B cell (primary cell): ENCODE measurements around the gene TRHDE. TPM values are rescaled to one million over a fixed set of nuclear protein-coding genes. Genes with fewer than 3 reads are reported as not detected.

Source experiments
- ATAC-seq: fragments of 200-7000 bp; cut with Tn5 transposase; one replicate; pipeline ENCODE4 v1.10.0; 2021; ENCODE audit warnings: low read depth, mild to moderate bottlenecking, moderate number of reproducible peaks, moderate library complexity
- CTCF ChIA-PET: fragments of 350-600 bp; sonication (Branson Sonifier 250); formaldehyde crosslinking; loops from one replicate; lab custom pipeline; 2021; ENCODE audit warnings: antibody characterized with exemption, inconsistent platforms; lab: Charles Lee
- POLR2A ChIA-PET: fragments of 350-600 bp; sonication (Branson Sonifier 250); formaldehyde crosslinking; loops from one replicate; lab custom pipeline; 2021; ENCODE audit warnings: antibody characterized with exemption; lab: Charles Lee
- DNase-seq: peaks from one replicate; pipeline ENCODE4 v3.0.0; 2013
- H2AFZ ChIP-seq: 2 replicates; pipeline ENCODE4 v1.6.1; 2012; ENCODE audit warnings: mild to moderate bottlenecking, low read depth, low read length; ENCODE audit not compliant: insufficient read depth, poor library complexity, severe bottlenecking
- H3K27ac ChIP-seq, 2 donors: 1 replicate in 1 of 2; 2 replicates in 1 of 2; pipeline ENCODE4 v1.5.1; 2012 to 2013; ENCODE audit warnings: low read length in 2 of 2, mild to moderate bottlenecking in 2 of 2, moderate library complexity in 1 of 2
- H3K27me3 ChIP-seq, 4 experiments: fragments of 200-600 bp in 1 of 4; sonication (generic) in 1 of 4; replicated peaks in 1 of 4; 1 replicate in 2 of 4; 2 replicates in 2 of 4; pipeline versions ENCODE4 v1.6.1 to v1.7.0; 2013 to 2016; ENCODE audit warnings: low read length in 3 of 4, mild to moderate bottlenecking in 2 of 4, mixed read lengths in 1 of 4, moderate library complexity in 1 of 4; ENCODE audit not compliant: insufficient read depth in 4 of 4, control insufficient read depth in 3 of 4; ENCODE audit errors: control extremely low read depth in 1 of 4
- H3K36me3 ChIP-seq, 2 experiments: replicated peaks in 1 of 2; 1 replicate in 1 of 2; 2 replicates in 1 of 2; pipeline versions ENCODE4 v1.6.1 to v1.7.1; 2013; ENCODE audit warnings: low read length in 1 of 2; ENCODE audit not compliant: insufficient read depth in 2 of 2, control insufficient read depth in 1 of 2; ENCODE audit errors: control extremely low read depth in 1 of 2, extremely low read depth in 1 of 2
- H3K4me1 ChIP-seq, 2 donors: fragments of 200-600 bp in 1 of 2; sonication (generic) in 1 of 2; 1 replicate in 1 of 2; 2 replicates in 1 of 2; pipeline versions ENCODE4 v1.5.1 to v1.6.1; 2013 to 2017; ENCODE audit warnings: low read length in 2 of 2; ENCODE audit not compliant: control insufficient read depth in 2 of 2, insufficient read depth in 2 of 2
- H3K4me2 ChIP-seq: replicated peaks from 2 replicates; pipeline ENCODE3; 2012; ENCODE audit warnings: mild to moderate bottlenecking, low read depth, low read length; ENCODE audit not compliant: poor library complexity, severe bottlenecking
- H3K4me3 ChIP-seq, 5 experiments: fragments of 200-600 bp in 1 of 5; sonication (generic) in 1 of 5; 1 replicate in 3 of 5; 2 replicates in 2 of 5; pipeline versions ENCODE4 v1.5.1 to v1.7.0; 2011 to 2016; ENCODE audit warnings: low read length in 4 of 5, mild to moderate bottlenecking in 4 of 5, low read depth in 2 of 5, control low read depth in 1 of 5, moderate library complexity in 1 of 5; ENCODE audit not compliant: insufficient read depth in 1 of 5; ENCODE audit errors: control extremely low read depth in 1 of 5, extremely low read depth in 1 of 5
- H3K79me2 ChIP-seq: fragments of 200-600 bp; sonication (generic); one replicate; pipeline ENCODE4 v1.6.0; 2016; ENCODE audit warnings: low read length; ENCODE audit not compliant: control insufficient read depth, insufficient read depth
- H3K9ac ChIP-seq: fragments of 200-600 bp; sonication (generic); 2 replicates; pipeline ENCODE4 v1.6.1; 2017; ENCODE audit warnings: mild to moderate bottlenecking, low read length, moderate library complexity
- H3K9me3 ChIP-seq, 3 donors: one replicate each; pipeline versions ENCODE4 v1.6.1 to v1.7.1; 2013; ENCODE audit warnings: low read length in 2 of 3; ENCODE audit not compliant: control insufficient read depth in 2 of 3, insufficient read depth in 1 of 3; ENCODE audit errors: control extremely low read depth in 1 of 3
- H4K20me1 ChIP-seq: 2 replicates; pipeline ENCODE4 v1.6.0; 2012; ENCODE audit warnings: mild to moderate bottlenecking, low read length; ENCODE audit not compliant: insufficient read depth, control insufficient read depth, poor library complexity, severe bottlenecking
- H3K27ac Mint-ChIP-seq: one replicate; pipeline ENCODE4 v1.8.0; 2021; ENCODE audit warnings: mixed read lengths
- H3K27me3 Mint-ChIP-seq: one replicate; pipeline ENCODE4 v1.8.0; 2021; ENCODE audit warnings: mixed read lengths
- H3K4me1 Mint-ChIP-seq: one replicate; pipeline ENCODE4 v1.8.0; 2021; ENCODE audit warnings: mixed read lengths
- H3K4me3 Mint-ChIP-seq: one replicate; pipeline ENCODE4 v1.8.0; 2021; ENCODE audit warnings: mixed read lengths
- H3K9me3 Mint-ChIP-seq: one replicate; pipeline ENCODE4 v1.8.0; 2022; ENCODE audit warnings: mixed read lengths; ENCODE audit not compliant: insufficient read depth
- EZH2 ChIP-seq: IDR thresholded peaks from 2 replicates; pipeline ENCODE4 v1.6.1; 2012; ENCODE audit warnings: borderline replicate concordance, low read depth, mild to moderate bottlenecking, moderate library complexity, low read length; ENCODE audit not compliant: insufficient read depth, poor library complexity, severe bottlenecking
- WGBS: methylation state at CpG from one replicate; pipeline ENCODE4 v1.1.5; 2013; ENCODE audit warnings: missing lambda C conversion rate; ENCODE audit not compliant: insufficient coverage; 5-methylcytosine and 5-hydroxymethylcytosine counted together
- intact Hi-C: fragments of 100-400 bp; cut with micrococcal nuclease; formaldehyde crosslinking; loops from one replicate; pipeline ENCODE4 v1.10.0; 2022
- polyA plus RNA-seq: library from polyadenylated mRNA; depleted of rRNA; stranded (reverse); fragments of >200 nt; gene quantifications from 2 replicates; pipeline ENCODE4 v1.2.3, GENCODE V29; 2012
- total RNA-seq, 2 donors: library from RNA; stranded (reverse); fragments of 120-200 nt in 1 of 2; gene quantifications; 1 replicate in 1 of 2; 2 replicates in 1 of 2; pipeline versions ENCODE4 v1.2.3 to v1.2.4, GENCODE V29; 2013 to 2022
- TF ChIP-seq, protein P1 (sequence below): fragments of 200-600 bp; IDR thresholded peaks from one replicate; pipeline ENCODE4 v1.8.0; 2022; ENCODE audit warnings: antibody characterized with exemption, mild to moderate bottlenecking

The TRHDE gene
- total and polyA plus RNA-seq, 2 donors (not counting 1 experiment from before 2014, with no cell fraction given) = not detected

DNA sequence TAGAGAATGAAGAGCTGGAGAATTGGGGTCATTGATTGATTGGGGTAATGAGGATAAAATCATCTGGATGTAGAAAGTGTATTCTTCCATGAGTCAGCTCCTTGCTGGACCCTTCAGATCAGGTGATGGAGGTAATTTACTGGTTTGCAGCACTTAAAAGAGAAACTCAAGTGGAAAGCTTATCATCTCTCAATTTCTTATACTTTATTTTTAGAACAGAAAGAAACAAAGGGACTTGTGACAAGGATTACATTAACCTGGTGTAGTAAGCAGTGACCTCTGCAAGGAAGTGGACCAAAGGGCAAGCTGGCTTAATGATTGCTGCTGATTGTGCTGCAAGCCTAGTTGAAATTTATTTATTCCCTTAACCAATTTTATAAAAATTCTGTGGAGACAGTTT lies 405.0 kb downstream of the TRHDE start:
- Histone ChIP-seq H3K27ac (no peak overlapping the region), H3K4me1 (no peaks in the 10 kb centered on the region), H3K79me2 (no peaks in the 10 kb centered on the region), H4K20me1 (no peaks in the 10 kb centered on the region), H2AFZ (no peak overlapping the region), H3K27me3 (no peaks in the 10 kb centered on the region), H3K36me3 (no peaks in the 10 kb centered on the region), H3K9ac (no peak overlapping the region), H3K4me3 (no peak overlapping the region), H3K9me3 (no peaks in the 10 kb centered on the region), H3K4me2 (no peak overlapping the region)
- Mint-ChIP-seq H3K4me1 (peaks cover 4% of the 10 kb centered on the region), H3K27ac (no peak overlapping the region), H3K9me3 (no peaks in the 10 kb centered on the region), H3K4me3 (no peak overlapping the region), H3K27me3 (no peaks in the 10 kb centered on the region)
- ChIA-PET CTCF (no interaction called here), POLR2A (no interaction called here)
- ATAC-seq (no peak), DNase-seq (no peak)
- TF ChIP-seq, protein P1, sequence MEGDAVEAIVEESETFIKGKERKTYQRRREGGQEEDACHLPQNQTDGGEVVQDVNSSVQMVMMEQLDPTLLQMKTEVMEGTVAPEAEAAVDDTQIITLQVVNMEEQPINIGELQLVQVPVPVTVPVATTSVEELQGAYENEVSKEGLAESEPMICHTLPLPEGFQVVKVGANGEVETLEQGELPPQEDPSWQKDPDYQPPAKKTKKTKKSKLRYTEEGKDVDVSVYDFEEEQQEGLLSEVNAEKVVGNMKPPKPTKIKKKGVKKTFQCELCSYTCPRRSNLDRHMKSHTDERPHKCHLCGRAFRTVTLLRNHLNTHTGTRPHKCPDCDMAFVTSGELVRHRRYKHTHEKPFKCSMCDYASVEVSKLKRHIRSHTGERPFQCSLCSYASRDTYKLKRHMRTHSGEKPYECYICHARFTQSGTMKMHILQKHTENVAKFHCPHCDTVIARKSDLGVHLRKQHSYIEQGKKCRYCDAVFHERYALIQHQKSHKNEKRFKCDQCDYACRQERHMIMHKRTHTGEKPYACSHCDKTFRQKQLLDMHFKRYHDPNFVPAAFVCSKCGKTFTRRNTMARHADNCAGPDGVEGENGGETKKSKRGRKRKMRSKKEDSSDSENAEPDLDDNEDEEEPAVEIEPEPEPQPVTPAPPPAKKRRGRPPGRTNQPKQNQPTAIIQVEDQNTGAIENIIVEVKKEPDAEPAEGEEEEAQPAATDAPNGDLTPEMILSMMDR = no peak
- no peak for TF ChIP-seq EZH2
- intact Hi-C loops = no loop called here

DNA sequence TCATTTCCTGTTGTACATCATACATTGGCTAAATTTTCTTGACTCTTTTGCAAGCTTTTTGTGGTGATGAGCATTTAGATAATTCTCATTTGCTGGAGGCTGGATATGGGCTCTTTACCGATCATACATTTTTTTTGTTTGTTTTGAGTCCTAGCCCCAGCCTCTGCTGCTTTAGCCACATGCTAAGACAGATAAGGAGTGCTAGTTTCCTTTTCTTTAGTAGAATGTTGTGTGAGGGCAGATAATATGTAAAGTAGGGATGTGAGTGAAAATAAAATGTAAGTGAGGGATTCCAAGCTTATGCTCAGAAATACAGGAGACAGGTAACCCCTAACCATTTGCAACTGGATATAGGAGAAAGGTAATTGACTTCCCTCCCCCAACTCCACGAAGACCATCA lies 405.7 kb downstream of the TRHDE start:
- no peak overlapping the region for H3K4me3 Mint-ChIP-seq
- H3K4me1 Mint-ChIP-seq = peaks cover 4% of the 10 kb centered on the region
- H3K27me3 Mint-ChIP-seq = no peaks in the 10 kb centered on the region

More for the DNA sequence above, 405.7 kb downstream of the TRHDE start:
- H3K79me2 ChIP-seq = no peaks in the 10 kb centered on the region
- CTCF ChIA-PET = no interaction called here
- no peak overlapping the region for H3K4me3 ChIP-seq
- intact Hi-C loops = no loop called here
- H4K20me1 ChIP-seq = no peaks in the 10 kb centered on the region
- H3K4me1 ChIP-seq = no peaks in the 10 kb centered on the region
- no peak overlapping the region for H3K4me2 ChIP-seq
- ATAC-seq = no peak
- no peaks in the 10 kb centered on the region for H3K9me3 Mint-ChIP-seq
- no peak overlapping the region for H3K9ac ChIP-seq
- TF ChIP-seq, protein P1 = no peak
- TF ChIP-seq EZH2 = no peak
- H3K27ac Mint-ChIP-seq = no peak overlapping the region
- H3K36me3 ChIP-seq = no peaks in the 10 kb centered on the region
- no peaks in the 10 kb centered on the region for H3K27me3 ChIP-seq
- no CpG with 5 or more reads among the region's 2 CpGs for WGBS
- no peak overlapping the region for H3K27ac ChIP-seq
- no peak overlapping the region for H2AFZ ChIP-seq
- POLR2A ChIA-PET = no interaction called here
- DNase-seq = no peak
- no peaks in the 10 kb centered on the region for H3K9me3 ChIP-seq
